PC-9 (cell line): ENCODE results near the gene KRT38.

Source experiments
- EZH2 ChIP-seq: fragments of 200-600 bp; sonication (generic); IDR thresholded peaks from 2 replicates; pipeline ENCODE4 v1.8.0; 2017; ENCODE audit warnings: antibody characterized with exemption, low read depth
- TF ChIP-seq, protein P1 (sequence below): fragments of 200-600 bp; sonication (generic); conservative IDR thresholded peaks from 2 replicates; pipeline ENCODE4 v1.6.1; 2017; ENCODE audit warnings: mixed run types, antibody characterized with exemption, mild to moderate bottlenecking, moderate library complexity

DNA sequence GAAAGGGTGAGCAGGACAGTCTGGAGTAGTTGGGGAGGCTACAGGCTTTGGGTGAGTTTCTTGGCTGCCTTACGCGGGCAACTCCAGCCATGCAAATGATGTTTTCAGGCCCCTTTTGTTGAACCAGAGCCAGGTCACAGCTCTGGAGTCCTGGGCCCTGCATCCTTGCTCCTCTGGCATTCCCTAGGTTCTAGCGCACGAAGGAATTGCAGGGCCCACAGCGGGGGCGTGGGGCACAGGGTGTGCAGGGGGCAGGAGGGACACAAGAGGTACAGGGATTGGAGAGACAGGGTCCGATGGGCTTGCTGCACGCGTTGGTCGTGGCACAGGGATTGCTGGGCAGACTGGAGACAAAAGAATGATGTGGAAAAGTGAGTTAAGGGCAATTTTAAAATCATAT, 47.0 kb downstream of the KRT38 start:
- TF ChIP-seq, protein P1, sequence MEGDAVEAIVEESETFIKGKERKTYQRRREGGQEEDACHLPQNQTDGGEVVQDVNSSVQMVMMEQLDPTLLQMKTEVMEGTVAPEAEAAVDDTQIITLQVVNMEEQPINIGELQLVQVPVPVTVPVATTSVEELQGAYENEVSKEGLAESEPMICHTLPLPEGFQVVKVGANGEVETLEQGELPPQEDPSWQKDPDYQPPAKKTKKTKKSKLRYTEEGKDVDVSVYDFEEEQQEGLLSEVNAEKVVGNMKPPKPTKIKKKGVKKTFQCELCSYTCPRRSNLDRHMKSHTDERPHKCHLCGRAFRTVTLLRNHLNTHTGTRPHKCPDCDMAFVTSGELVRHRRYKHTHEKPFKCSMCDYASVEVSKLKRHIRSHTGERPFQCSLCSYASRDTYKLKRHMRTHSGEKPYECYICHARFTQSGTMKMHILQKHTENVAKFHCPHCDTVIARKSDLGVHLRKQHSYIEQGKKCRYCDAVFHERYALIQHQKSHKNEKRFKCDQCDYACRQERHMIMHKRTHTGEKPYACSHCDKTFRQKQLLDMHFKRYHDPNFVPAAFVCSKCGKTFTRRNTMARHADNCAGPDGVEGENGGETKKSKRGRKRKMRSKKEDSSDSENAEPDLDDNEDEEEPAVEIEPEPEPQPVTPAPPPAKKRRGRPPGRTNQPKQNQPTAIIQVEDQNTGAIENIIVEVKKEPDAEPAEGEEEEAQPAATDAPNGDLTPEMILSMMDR: no peak
- TF ChIP-seq EZH2: no peak
